Activated CD8-positive, alpha-beta memory T cell treated with anti-CD3 and anti-CD28 coated beads for 4 hours (primary cell): ENCODE measurements around the gene BRI3BP.
"Not testable (repeated sequence)": the region's sequence is repeated elsewhere in the genome, so short reads cannot be mapped to it uniquely, and the experiment has no call there.

Experiments used
- DNase-seq, 2 donors: peaks; one replicate each; pipeline ENCODE4 v3.0.0-alpha.2; 2020; ENCODE audit warnings: low read depth in 2 of 2

The BRI3BP gene

GRCh38 chr12:124972211-124972610 is 21.2 kb upstream of the BRI3BP start:
- DNase-seq: no peak

GRCh38 chr12:124975276-124975675 is 18.2 kb upstream of the BRI3BP start:
- no peak for DNase-seq

GRCh38 chr12:124976999-124977398 is 16.4 kb upstream of the BRI3BP start:
- no peak for DNase-seq

GRCh38 chr12:124979568-124979967 is 13.9 kb upstream of the BRI3BP start:
- DNase-seq: no peak

- no peak for DNase-seq
Measured at GRCh38 chr12:124980098-124980892, 13.2 kb upstream of the BRI3BP start.

GRCh38 chr12:124986876-124987275 is 6.6 kb upstream of the BRI3BP start:
- not testable (repeated sequence) for DNase-seq

- DNase-seq: peak; percentile 60 to 68
Measured at GRCh38 chr12:124992874-124993625, 395 bp upstream of the BRI3BP start.

- no peak for DNase-seq
Measured at GRCh38 chr12:124994437-124994975, 1.1 kb downstream of the BRI3BP start.

GRCh38 chr12:124995200-124995961 is 1.9 kb downstream of the BRI3BP start:
- no peak for DNase-seq

- DNase-seq: no peak
Measured at GRCh38 chr12:124998705-124999104, 5.3 kb downstream of the BRI3BP start.

- DNase-seq: no peak
Measured at GRCh38 chr12:125001636-125002035, 8.2 kb downstream of the BRI3BP start.

GRCh38 chr12:125003021-125003420 is 9.6 kb downstream of the BRI3BP start:
- no peak for DNase-seq

GRCh38 chr12:125004621-125005020 is 11.2 kb downstream of the BRI3BP start:
- DNase-seq: no peak

- no peak for DNase-seq
Measured at GRCh38 chr12:125005652-125006051, 12.2 kb downstream of the BRI3BP start.

GRCh38 chr12:125006365-125006764 is 12.9 kb downstream of the BRI3BP start:
- no peak for DNase-seq

- DNase-seq: no peak
Measured at GRCh38 chr12:125013816-125014442, 20.5 kb downstream of the BRI3BP start.

- no peak for DNase-seq
Measured at GRCh38 chr12:125014526-125014925, 21.1 kb downstream of the BRI3BP start.

- no peak for DNase-seq
Measured at GRCh38 chr12:125015680-125016310, 22.4 kb downstream of the BRI3BP start.

GRCh38 chr12:125017801-125018200 is 24.4 kb downstream of the BRI3BP start:
- no peak for DNase-seq

GRCh38 chr12:125018356-125018755 is 24.9 kb downstream of the BRI3BP start:
- DNase-seq: no peak

- no peak for DNase-seq
Measured at GRCh38 chr12:125021096-125021495, 27.7 kb downstream of the BRI3BP start.
